ENCODE results near the gene FANCD2OS. TPM values are rescaled to one million over a fixed set of nuclear protein-coding genes. Genes with fewer than 3 reads are reported as not detected.

The FANCD2OS gene
- not detected in 2 replicates for total RNA-seq

GRCh38 chr3:10108091-10108490 is at the start of gene FANCD2OS:
TSS of gene FANCD2OS (minus strand) at chr3:10108255. CDS start at chr3:10104774, 3,481 bp downstream.

GRCh38 chr3:10115326-10116137 is 7.5 kb upstream of the FANCD2OS start, which contains the start of gene BRK1:
TSS of gene BRK1 (plus strand) at chr3:10115675. CDS start at chr3:10115702, 27 bp downstream.

Other genes with a start within 250 kb of the FANCD2OS start
- gene CIDEC, start 228.0 kb downstream of the FANCD2OS start, total RNA-seq = not detected in 2 replicates
- gene JAGN1, start 217.6 kb downstream of the FANCD2OS start, total RNA-seq = 40.1 and 43.2 TPM in 2 replicates
- gene IL17RE, start 205.4 kb downstream of the FANCD2OS start, total RNA-seq = 0.32 TPM in 1 of 2 replicates, not detected in the other
- 21.7 and 23.1 TPM in 2 replicates for gene IL17RC, start 191.2 kb downstream of the FANCD2OS start, total RNA-seq
- gene CRELD1, start 174.4 kb downstream of the FANCD2OS start, total RNA-seq = 27.6 and 39.4 TPM in 2 replicates
- gene PRRT3, start 155.8 kb downstream of the FANCD2OS start, total RNA-seq = 0.97 and 1.1 TPM in 2 replicates
- 39.0 and 63.1 TPM in 2 replicates for gene EMC3, start 121.4 kb downstream of the FANCD2OS start, total RNA-seq
- gene FANCD2, start 81.8 kb downstream of the FANCD2OS start, total RNA-seq = 18.5 and 22.2 TPM in 2 replicates
- gene BRK1, start 7.4 kb upstream of the FANCD2OS start, total RNA-seq = 94.5 and 211 TPM in 2 replicates
- gene VHL, start 33.5 kb upstream of the FANCD2OS start, total RNA-seq = 45.0 and 46.4 TPM in 2 replicates
- gene IRAK2, start 56.7 kb upstream of the FANCD2OS start, total RNA-seq = 30.5 and 34.1 TPM in 2 replicates
- 8.4 and 10.0 TPM in 2 replicates for gene TATDN2, start 140.2 kb upstream of the FANCD2OS start, total RNA-seq
- gene GHRL, start 184.7 kb upstream of the FANCD2OS start, total RNA-seq = not detected in 2 replicates
- gene SEC13, start 212.9 kb upstream of the FANCD2OS start, total RNA-seq = 335 and 464 TPM in 2 replicates